MM.1S (cell line): Measurements from ENCODE around the gene CKM.

Experiments used
- EZH2 ChIP-seq: fragments of 300-600 bp; sonication (generic); optimal IDR thresholded peaks from 2 replicates; pipeline ENCODE3; 2017; ENCODE audit warnings: low read depth, mild to moderate bottlenecking, antibody characterized with exemption, low read length, mixed read lengths
- EZH2phosphoT487 ChIP-seq: fragments of 300-600 bp; sonication (generic); IDR thresholded peaks from 2 replicates; pipeline ENCODE4 v1.6.1; 2018; ENCODE audit warnings: antibody characterized with exemption, low read length
- TF ChIP-seq, protein P1 (sequence below): fragments of 300-600 bp; sonication (generic); IDR thresholded peaks from 2 replicates; pipeline ENCODE4 v1.5.1; 2016; ENCODE audit warnings: antibody characterized with exemption, low read length, mixed read lengths

DNA sequence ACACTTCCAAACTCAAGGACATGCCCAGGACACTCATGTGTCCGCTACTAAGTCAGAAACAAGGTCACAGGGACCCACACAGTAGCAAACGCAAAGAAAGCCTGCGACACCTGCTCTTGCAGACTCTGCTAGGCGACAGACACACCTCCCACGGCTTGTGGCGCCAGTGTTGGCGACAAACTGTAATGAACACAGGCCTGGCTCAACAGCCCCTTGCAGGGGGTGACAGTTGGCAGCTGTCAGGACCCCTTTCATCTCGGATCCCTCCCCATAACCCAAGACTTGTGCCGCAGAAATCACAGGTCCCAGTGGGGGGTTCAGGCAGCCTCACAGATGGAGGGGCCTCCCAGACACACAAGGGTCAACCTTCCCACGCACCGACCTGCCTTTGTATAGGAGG, 364 bp downstream of the CKM start:
- TF ChIP-seq, protein P1, sequence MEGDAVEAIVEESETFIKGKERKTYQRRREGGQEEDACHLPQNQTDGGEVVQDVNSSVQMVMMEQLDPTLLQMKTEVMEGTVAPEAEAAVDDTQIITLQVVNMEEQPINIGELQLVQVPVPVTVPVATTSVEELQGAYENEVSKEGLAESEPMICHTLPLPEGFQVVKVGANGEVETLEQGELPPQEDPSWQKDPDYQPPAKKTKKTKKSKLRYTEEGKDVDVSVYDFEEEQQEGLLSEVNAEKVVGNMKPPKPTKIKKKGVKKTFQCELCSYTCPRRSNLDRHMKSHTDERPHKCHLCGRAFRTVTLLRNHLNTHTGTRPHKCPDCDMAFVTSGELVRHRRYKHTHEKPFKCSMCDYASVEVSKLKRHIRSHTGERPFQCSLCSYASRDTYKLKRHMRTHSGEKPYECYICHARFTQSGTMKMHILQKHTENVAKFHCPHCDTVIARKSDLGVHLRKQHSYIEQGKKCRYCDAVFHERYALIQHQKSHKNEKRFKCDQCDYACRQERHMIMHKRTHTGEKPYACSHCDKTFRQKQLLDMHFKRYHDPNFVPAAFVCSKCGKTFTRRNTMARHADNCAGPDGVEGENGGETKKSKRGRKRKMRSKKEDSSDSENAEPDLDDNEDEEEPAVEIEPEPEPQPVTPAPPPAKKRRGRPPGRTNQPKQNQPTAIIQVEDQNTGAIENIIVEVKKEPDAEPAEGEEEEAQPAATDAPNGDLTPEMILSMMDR, result no peak
- TF ChIP-seq EZH2, result no peak
- TF ChIP-seq EZH2phosphoT487, result no peak
